Spleen (tissue), 11 donors: Measurements from ENCODE around the gene FAF1. TPM values are rescaled to one million over a fixed set of nuclear protein-coding genes. Genes with fewer than 3 reads are reported as not detected.
"Not testable (repeated sequence)": the region's sequence is repeated elsewhere in the genome, so short reads cannot be mapped to it uniquely, and the experiment has no call there.

ENCODE experiments used
- DNase-seq: peaks from one replicate; pipeline ENCODE4 v3.0.0-alpha.2; 2020
- H3K27ac ChIP-seq, 8 donors: fragments of 200-600 bp; sonication (generic) in 7 of 8; 1 replicate in 4 of 8; 2 replicates in 4 of 8; pipeline versions ENCODE4 v1.5.0 to v1.8.0; 2016 to 2021; ENCODE audit warnings: inconsistent platforms in 4 of 8, mild to moderate bottlenecking in 4 of 8, moderate library complexity in 1 of 8
- H3K27me3 ChIP-seq, 7 donors: fragments of 200-600 bp; sonication (generic) in 6 of 7; replicated peaks in 1 of 7; 1 replicate in 4 of 7; 2 replicates in 3 of 7; pipeline versions ENCODE4 v1.5.0 to v1.8.0; 2016 to 2021; ENCODE audit warnings: inconsistent platforms in 3 of 7, mild to moderate bottlenecking in 1 of 7
- H3K36me3 ChIP-seq, 6 donors: fragments of 200-600 bp; sonication (generic) in 5 of 6; 1 replicate in 4 of 6; 2 replicates in 2 of 6; pipeline versions ENCODE4 v1.5.0 to v1.8.0; 2016 to 2021; ENCODE audit warnings: inconsistent platforms in 2 of 6
- H3K4me1 ChIP-seq, 6 donors: fragments of 200-600 bp; sonication (generic) in 5 of 6; 1 replicate in 3 of 6; 2 replicates in 3 of 6; pipeline versions ENCODE4 v1.5.0 to v1.8.0; 2016 to 2021; ENCODE audit warnings: inconsistent platforms in 3 of 6
- H3K4me3 ChIP-seq, 8 donors: fragments of 200-600 bp; sonication (generic) in 7 of 8; 1 replicate in 4 of 8; 2 replicates in 4 of 8; pipeline versions ENCODE4 v1.5.0 to v1.8.0; 2016 to 2021; ENCODE audit warnings: inconsistent platforms in 4 of 8, mild to moderate bottlenecking in 4 of 8, moderate library complexity in 2 of 8
- H3K9me3 ChIP-seq, 8 donors: fragments of 200-600 bp; sonication (generic) in 7 of 8; 1 replicate in 4 of 8; 2 replicates in 4 of 8; pipeline versions ENCODE4 v1.5.0 to v1.8.0; 2016 to 2021; ENCODE audit warnings: inconsistent platforms in 4 of 8
- CTCF ChIP-seq, 11 experiments: fragments of 200-600 bp in 7 of 11; fragments of 450-650 bp in 4 of 11; sonication (generic) in 4 of 11; IDR thresholded peaks in 8 of 11; conservative IDR thresholded peaks in 3 of 11; 1 replicate in 7 of 11; 2 replicates in 4 of 11; pipeline versions ENCODE4 v1.4.0 to v1.8.0; 2016 to 2021; ENCODE audit warnings: antibody characterized with exemption in 11 of 11, inconsistent platforms in 4 of 11, mild to moderate bottlenecking in 1 of 11
- POLR2A ChIP-seq, 3 donors: fragments of 450-650 bp; IDR thresholded peaks; one replicate each; pipeline ENCODE4 v1.5.1; 2017; ENCODE audit warnings: antibody characterized with exemption in 3 of 3, mild to moderate bottlenecking in 1 of 3
- POLR2AphosphoS5 ChIP-seq, 3 donors: sonication (generic); formaldehyde crosslinking; IDR thresholded peaks; one replicate each; pipeline ENCODE4 v1.5.1; 2017; ENCODE audit warnings: antibody characterized with exemption in 3 of 3
- WGBS, 5 donors: extraction: QIAGEN DNeasy Blood & Tissue Kit in 3 of 5; methylation state at CpG; one replicate each; pipeline versions ENCODE4 v1.1.5 to v1.1.7; 2013 to 2018; 5-methylcytosine and 5-hydroxymethylcytosine counted together
- intact Hi-C: fragments of 100-400 bp; cut with DNase I; formaldehyde crosslinking; loops from one replicate; pipeline ENCODE4 v1.15.0; 2023; ENCODE audit warnings: low total_unique reads
- polyA plus RNA-seq, 3 donors: library from polyadenylated mRNA; stranded (reverse); fragments of 200-250 nt; gene quantifications; one replicate each; pipeline ENCODE4 v1.2.1, GENCODE V29; 2013
- total RNA-seq, 7 donors: library from RNA; depleted of rRNA in 3 of 7; stranded (reverse); fragments of >200 nt in 3 of 7; fragmentation: NEBNext Ultra II Directional in 4 of 7; extraction: Animal tissue kit (Norgen Biotek cat#: 25700) in 4 of 7; gene quantifications; one replicate each; pipeline versions ENCODE4 v1.1.0 to v1.2.1, GENCODE V29; 2016 to 2021
- donor health status: healthy with polysubstance abuse.
- donor health status: DM: no; HTN: no; CAD: no; lungs with moderate emphysema.
- donor health status: DM: no; HTN: no; CAD: no.
- donor health status: Bipolar disorder and iron deficiency.
- donor health status: healthy.
- donor health status: DM: no; HTN: no; CAD: no.
- donor health status: DM: yes; HTN: yes; CAD: no.

The FAF1 gene
- total and polyA plus RNA-seq, 10 donors, result 16.7 to 58.7 (median 40.0) TPM

GRCh38 chr1:50779801-50780200 lies 180.3 kb downstream of the FAF1 start:
- Histone ChIP-seq H3K4me3 (no peak overlapping the region), H3K27me3 (no peaks in the 10 kb centered on the region), H3K9me3 (no peaks in the 10 kb centered on the region), H3K27ac (no peak overlapping the region), H3K36me3 (peaks cover 0 to 12% (median 8%) of the 10 kb centered on the region in 6 donors), H3K4me1 (peaks cover 0 to 12% (median 2%) of the 10 kb centered on the region in 6 donors)
- intact Hi-C loops, result no loop called here
- DNase-seq, result no peak
- WGBS, 5 donors, result 90 to 100% (median 95%) methylated on average over 1 of the region's 1 CpG
- TF ChIP-seq POLR2AphosphoS5 (IDR thresholded peaks at IDR 0.05) (no peak), POLR2A (IDR thresholded peaks at IDR 0.05) (no peak), CTCF (IDR thresholded peaks at IDR 0.05 in 8 of 11, conservative IDR thresholded peaks at IDR 0.05 in 3 of 11) (no peak)

DNA sequence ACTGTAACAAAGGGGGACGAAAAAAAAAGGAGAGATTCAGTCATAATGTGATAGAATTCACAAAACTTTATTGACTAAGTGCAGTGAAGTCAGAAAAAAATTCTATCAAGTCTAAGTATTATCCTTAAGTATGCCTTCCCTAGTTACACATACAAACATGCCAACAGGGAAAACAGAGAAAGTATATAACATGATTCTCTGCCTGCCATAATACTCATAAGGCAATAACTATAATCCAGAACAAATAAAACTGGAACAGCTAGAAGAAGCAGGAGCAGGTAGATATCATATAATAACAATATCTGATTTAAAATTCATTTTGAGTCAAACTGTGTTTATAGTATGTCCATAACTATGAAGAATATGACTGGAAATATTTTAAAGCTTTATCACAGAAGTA lies 184.3 kb downstream of the FAF1 start:
- no peaks in the 10 kb centered on the region for H3K9me3 ChIP-seq
- intact Hi-C loops, result no loop called here
- no peak overlapping the region for H3K4me3 ChIP-seq
- WGBS, 5 donors, result 84 to 95% (median 91%) methylated on average over 1 of the region's 1 CpG
- no peak overlapping the region for H3K27ac ChIP-seq
- peaks cover 0 to 16% (median 0%) of the 10 kb centered on the region in 6 donors for H3K4me1 ChIP-seq
- H3K27me3 ChIP-seq, result no peaks in the 10 kb centered on the region
- DNase-seq, result no peak
- TF ChIP-seq POLR2AphosphoS5 (IDR thresholded peaks at IDR 0.05), result no peak
- TF ChIP-seq POLR2A (IDR thresholded peaks at IDR 0.05), result no peak
- no peak for TF ChIP-seq CTCF (IDR thresholded peaks at IDR 0.05 in 8 of 11, conservative IDR thresholded peaks at IDR 0.05 in 3 of 11)
- peaks cover 0 to 15% (median 6%) of the 10 kb centered on the region in 6 donors for H3K36me3 ChIP-seq

DNA sequence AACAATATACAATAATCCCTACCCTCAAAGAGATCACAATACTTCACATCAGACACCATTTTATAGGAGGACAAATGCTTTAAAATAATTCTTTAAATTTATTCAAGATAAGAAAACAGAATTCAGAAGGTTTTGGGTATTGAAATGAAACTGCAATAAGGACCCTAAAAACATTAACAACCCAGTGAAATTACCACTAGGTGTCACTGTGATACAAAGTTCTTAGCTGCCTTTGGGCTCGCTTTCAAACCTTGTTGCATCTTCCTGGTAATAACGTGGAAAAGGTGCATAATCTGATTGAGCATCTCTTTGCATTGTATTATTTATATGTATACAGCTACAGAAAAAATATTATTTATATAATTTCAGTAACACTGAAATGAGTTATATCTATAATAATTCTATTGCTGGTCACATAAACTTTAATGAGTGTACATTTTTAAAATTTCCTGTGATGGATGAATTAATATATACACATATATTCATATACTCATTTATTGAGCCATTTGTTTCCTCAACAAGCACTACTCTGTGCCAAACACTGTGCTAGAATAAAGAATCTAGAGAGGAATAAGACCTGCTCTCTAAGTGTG lies 185.2 kb downstream of the FAF1 start:
- intact Hi-C loops, result loop anchor here (5.0 kb wide), 1 partner anchor 412 kb away; no protein-coding TSS in a partner anchor
- no peak for DNase-seq
- 6 to 18% (median 8%) methylated on average over 2 of the region's 2 CpGs for WGBS, 5 donors
- Histone ChIP-seq H3K4me3 (no peak overlapping the region), H3K4me1 (peaks cover 0 to 9% (median 0%) of the 10 kb centered on the region in 6 donors), H3K9me3 (no peaks in the 10 kb centered on the region), H3K36me3 (peaks cover 0 to 7% (median 0%) of the 10 kb centered on the region in 6 donors), H3K27me3 (no peaks in the 10 kb centered on the region), H3K27ac (no peak overlapping the region)
- TF ChIP-seq POLR2AphosphoS5 (IDR thresholded peaks at IDR 0.05), result no peak
- TF ChIP-seq CTCF (IDR thresholded peaks at IDR 0.05 in 8 of 11, conservative IDR thresholded peaks at IDR 0.05 in 3 of 11), result peak in 10 of 11 experiments; percentile 18 to 77 (median 66)

GRCh38 chr1:50766688-50767087 lies 193.4 kb downstream of the FAF1 start:
- DNase-seq, result no peak
- Histone ChIP-seq H3K4me3 (no peak overlapping the region), H3K4me1 (peaks cover 0 to 8% (median 0%) of the 10 kb centered on the region in 6 donors), H3K9me3 (peaks cover 0 to 4% (median 0%) of the 10 kb centered on the region in 8 donors), H3K27ac (no peak overlapping the region), H3K36me3 (peaks cover 0 to 17% (median 0%) of the 10 kb centered on the region in 6 donors), H3K27me3 (no peaks in the 10 kb centered on the region)
- TF ChIP-seq CTCF (IDR thresholded peaks at IDR 0.05 in 8 of 11, conservative IDR thresholded peaks at IDR 0.05 in 3 of 11) (no peak), POLR2AphosphoS5 (IDR thresholded peaks at IDR 0.05) (no peak), POLR2A (IDR thresholded peaks at IDR 0.05) (no peak)
- intact Hi-C loops, result no loop called here

DNA sequence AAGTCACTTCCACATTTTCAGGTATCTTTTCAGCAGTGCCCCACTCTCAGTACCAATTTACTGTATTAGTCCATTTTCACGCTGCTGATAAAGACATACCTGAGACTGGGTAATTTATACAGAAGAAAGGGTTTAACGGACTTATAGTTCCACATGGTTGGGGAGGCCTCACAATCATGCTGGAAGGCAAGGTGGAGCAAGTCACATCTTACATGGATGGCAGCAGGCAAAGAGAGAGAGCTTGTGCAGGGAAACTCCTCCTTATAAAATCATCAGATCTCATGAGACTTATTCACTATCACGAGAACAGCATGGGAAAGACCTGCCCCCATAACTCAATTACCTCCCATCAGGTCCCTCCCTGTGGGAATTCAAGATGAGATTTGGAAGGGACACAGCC lies 203.5 kb downstream of the FAF1 start:
- intact Hi-C loops, DNase-seq, H3K4me3 ChIP-seq, H3K27me3 ChIP-seq, H3K27ac ChIP-seq, H3K4me1 ChIP-seq: not testable (repeated sequence)
- Histone ChIP-seq H3K9me3 (peaks cover 0 to 22% (median 13%) of the 10 kb centered on the region in 8 donors), H3K36me3 (peaks cover 0 to 18% (median 0%) of the 10 kb centered on the region in 6 donors)
- 94 to 99% (median 97%) methylated on average over 3 of the region's 3 CpGs for WGBS, 5 donors

DNA sequence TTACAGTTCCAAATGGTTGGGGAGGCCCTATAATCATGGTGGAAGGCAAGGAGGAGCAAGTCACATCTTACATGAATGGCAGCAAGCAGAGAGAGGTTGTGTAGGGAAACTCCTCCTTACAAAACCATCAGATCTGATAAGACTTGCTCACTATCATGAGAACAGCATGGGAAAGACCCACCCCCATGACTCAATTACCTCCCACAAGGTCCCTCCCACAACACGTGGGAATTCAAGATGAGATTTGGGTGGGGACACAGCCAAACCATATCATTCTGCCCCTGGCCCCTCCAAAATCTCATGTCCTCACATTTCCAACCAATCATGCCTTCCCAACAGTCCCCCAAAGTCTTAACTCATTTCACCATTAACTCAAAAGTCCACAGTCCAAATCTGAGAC lies 205.3 kb downstream of the FAF1 start:
- intact Hi-C loops, result not testable (repeated sequence)

More for the DNA sequence above, 205.3 kb downstream of the FAF1 start:
- not testable (repeated sequence) for H3K4me1 ChIP-seq, H3K4me3 ChIP-seq, DNase-seq, H3K27ac ChIP-seq, H3K27me3 ChIP-seq
- WGBS, 5 donors, result 87 to 100% (median 94%) methylated on average over 1 of the region's 1 CpG
- Histone ChIP-seq H3K36me3 (peaks cover 0 to 18% (median 0%) of the 10 kb centered on the region in 6 donors), H3K9me3 (peaks cover 0 to 22% (median 13%) of the 10 kb centered on the region in 8 donors)
